Measurements from ENCODE around the gene DDI2.

The DDI2 gene

DNA sequence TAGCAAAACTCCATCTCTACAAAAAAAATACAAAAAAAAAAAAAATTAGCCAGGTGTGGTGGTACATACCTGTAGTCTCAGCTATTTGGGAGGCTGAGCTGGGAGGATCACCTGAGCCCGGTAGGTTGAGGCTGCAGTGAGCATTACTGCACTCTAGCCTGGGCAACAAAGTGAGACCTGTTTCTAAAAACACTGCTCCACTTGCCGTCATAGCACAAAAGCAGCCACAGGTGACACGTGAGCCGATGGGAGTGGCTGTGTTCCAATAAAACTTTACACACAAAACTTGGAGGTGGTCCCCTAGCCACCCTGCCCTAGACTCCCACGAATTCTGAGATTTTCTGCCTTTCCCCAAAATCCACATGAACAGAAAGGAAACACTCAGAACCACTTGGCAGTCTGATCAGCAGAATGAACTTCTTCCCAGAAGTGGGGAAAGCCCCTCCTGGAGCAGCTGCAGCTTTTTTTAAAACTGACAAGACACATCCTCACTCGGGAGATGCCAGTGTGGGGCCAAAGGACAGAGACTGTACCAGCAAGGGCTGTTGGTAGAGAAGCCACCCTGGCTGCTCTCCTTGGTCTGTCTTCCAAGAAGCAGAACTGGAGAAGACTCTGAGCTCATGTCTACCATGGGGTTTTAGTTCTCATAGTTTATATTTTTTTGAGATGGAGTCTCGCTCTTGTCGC, 90.1 kb downstream of the DDI2 start:
- TF ChIP-seq, protein P1, sequence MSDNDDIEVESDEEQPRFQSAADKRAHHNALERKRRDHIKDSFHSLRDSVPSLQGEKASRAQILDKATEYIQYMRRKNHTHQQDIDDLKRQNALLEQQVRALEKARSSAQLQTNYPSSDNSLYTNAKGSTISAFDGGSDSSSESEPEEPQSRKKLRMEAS (IDR thresholded peaks at IDR 0.05; ENCODE audit: low read depth, low read length), result no peak
- TF ChIP-seq MYC (IDR thresholded peaks at IDR 0.05; ENCODE audit: low read depth, low read length) (no peak), POLR2A (IDR thresholded peaks at IDR 0.05; ENCODE audit: extremely low read depth, insufficient read length) (no peak)
- TF ChIP-seq, protein P2, sequence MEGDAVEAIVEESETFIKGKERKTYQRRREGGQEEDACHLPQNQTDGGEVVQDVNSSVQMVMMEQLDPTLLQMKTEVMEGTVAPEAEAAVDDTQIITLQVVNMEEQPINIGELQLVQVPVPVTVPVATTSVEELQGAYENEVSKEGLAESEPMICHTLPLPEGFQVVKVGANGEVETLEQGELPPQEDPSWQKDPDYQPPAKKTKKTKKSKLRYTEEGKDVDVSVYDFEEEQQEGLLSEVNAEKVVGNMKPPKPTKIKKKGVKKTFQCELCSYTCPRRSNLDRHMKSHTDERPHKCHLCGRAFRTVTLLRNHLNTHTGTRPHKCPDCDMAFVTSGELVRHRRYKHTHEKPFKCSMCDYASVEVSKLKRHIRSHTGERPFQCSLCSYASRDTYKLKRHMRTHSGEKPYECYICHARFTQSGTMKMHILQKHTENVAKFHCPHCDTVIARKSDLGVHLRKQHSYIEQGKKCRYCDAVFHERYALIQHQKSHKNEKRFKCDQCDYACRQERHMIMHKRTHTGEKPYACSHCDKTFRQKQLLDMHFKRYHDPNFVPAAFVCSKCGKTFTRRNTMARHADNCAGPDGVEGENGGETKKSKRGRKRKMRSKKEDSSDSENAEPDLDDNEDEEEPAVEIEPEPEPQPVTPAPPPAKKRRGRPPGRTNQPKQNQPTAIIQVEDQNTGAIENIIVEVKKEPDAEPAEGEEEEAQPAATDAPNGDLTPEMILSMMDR (IDR thresholded peaks at IDR 0.05; ENCODE audit: low read depth, low read length), result no peak
- no peak overlapping the region for H3K4me3 ChIP-seq (ENCODE audit: low read depth, low read length)
- DNase-seq (ENCODE audit: low read depth), result no peak

DNA sequence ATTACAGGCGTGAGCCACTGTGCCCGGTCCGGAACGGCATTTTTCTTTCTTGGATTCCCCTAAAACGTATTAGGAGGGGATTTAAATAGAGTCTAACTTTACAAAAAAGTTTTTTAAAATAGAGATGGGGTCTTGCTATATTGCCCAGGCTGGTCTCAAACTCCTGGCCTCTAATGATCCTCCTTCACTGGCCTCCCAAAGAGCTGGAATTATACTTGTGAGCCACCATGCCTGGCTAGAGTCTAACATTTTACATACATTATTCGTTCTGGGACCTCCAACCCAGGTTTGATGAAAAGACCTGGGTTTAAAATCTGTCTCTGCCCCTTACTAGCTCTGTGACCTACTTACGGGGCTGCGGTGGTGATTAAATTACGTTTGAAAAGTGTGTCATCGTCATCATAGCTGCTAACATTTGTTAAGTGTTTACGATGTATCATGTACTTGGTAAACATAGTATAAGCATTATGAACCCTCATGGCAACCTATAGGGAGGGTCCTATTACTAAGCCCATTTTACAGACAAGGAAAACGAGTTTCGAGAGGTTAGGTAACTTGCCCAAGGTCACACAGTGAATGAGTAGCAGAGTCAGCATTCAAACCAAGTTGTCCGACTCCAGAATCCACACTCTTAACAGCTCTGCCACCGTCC, 91.4 kb downstream of the DDI2 start:
- no peak for DNase-seq (ENCODE audit: low read depth)
- H3K4me3 ChIP-seq (ENCODE audit: low read depth, low read length), result no peak overlapping the region
- TF ChIP-seq, protein P2 (IDR thresholded peaks at IDR 0.05; ENCODE audit: low read depth, low read length), result no peak
- TF ChIP-seq POLR2A (IDR thresholded peaks at IDR 0.05; ENCODE audit: extremely low read depth, insufficient read length) (no peak), MYC (IDR thresholded peaks at IDR 0.05; ENCODE audit: low read depth, low read length) (no peak)
- TF ChIP-seq, protein P1 (IDR thresholded peaks at IDR 0.05; ENCODE audit: low read depth, low read length), result no peak

DNA sequence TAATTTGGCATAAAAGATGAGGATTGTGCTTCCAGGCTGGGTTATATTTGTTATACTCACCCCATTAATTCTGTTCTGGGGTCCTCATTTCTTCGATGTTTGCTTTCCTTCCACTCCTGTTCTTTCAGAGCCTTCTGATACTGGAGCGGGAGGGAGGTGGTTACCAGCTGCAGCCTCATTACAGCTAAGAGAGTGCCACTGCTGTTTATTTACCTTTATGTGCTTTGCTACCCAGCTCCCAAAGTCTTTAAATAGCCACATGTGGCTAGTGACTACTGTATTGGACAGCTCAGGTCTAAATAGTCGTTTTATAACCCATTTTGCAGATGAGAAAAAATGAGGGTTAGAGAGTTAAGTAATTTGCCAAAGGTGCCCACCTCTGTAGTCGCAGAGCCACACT, 92.0 kb downstream of the DDI2 start:
- no peak overlapping the region for H3K4me3 ChIP-seq (ENCODE audit: low read depth, low read length)

DNA sequence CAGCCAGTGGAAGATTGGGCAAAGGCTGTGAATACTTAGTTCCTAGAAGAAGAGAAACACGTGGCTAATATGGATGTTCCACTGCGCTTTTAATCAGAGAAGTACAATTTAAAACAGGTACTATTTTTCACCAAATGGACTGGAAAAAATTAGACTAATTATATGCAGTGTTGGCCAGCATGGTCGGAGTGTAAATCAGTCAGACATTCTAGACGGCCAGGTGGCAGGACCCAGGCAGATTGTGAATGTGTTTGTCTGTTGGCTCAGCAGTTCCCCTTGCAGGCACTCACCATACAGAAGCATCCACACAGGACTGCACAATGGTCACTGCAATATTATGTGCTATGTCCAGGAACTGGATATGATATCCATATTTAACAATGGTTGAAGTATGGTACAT, 94.9 kb downstream of the DDI2 start:
- no peak for DNase-seq (ENCODE audit: low read depth)
- no peak overlapping the region for H3K4me3 ChIP-seq (ENCODE audit: low read depth, low read length)
- TF ChIP-seq, protein P1 (IDR thresholded peaks at IDR 0.05; ENCODE audit: low read depth, low read length), result no peak
- TF ChIP-seq POLR2A (IDR thresholded peaks at IDR 0.05; ENCODE audit: extremely low read depth, insufficient read length) (no peak), MYC (IDR thresholded peaks at IDR 0.05; ENCODE audit: low read depth, low read length) (no peak)
- TF ChIP-seq, protein P2 (IDR thresholded peaks at IDR 0.05; ENCODE audit: low read depth, low read length), result no peak

More for the DNA sequence above, 92.0 kb downstream of the DDI2 start:
- TF ChIP-seq, protein P1 (IDR thresholded peaks at IDR 0.05; ENCODE audit: low read depth, low read length), result no peak
- TF ChIP-seq MYC (IDR thresholded peaks at IDR 0.05; ENCODE audit: low read depth, low read length), result no peak
- no peak for DNase-seq (ENCODE audit: low read depth)

DNA sequence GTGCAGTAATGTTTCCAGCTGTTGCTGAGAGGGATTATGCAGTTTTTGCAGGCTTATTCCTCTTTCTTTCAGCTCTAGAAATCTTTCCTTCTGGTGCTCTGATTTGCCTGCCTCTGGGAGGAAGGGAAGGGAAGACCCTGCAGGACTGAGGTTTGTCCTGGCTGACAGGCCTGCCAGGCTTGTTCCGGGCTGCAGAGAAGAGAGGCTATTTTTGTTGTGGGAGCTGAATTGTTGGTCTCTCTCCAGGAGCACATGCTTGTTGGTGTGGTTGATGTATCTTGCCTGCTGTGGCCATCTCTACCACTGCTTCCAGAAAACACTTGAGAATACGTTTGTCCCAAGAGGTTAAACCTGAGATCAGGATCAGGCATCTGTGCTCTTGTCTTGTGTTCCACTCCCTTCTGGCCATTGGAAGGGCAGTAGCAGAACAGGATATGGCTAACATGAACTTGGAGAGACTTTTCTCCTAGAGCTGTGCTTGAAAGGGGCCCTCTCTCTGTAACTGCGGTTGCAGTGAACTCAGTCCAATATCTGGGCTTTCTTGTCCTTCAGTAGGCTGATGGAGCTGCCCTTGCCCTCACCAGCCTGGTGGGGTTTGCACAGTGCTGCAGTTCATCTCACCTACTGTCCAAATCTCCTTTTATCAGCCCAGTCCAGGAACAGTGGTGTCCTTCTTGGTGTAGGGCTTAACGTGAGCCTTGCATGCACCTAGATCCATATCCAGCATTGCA, 97.3 kb downstream of the DDI2 start:
- DNase-seq (ENCODE audit: low read depth), result no peak
- H3K4me3 ChIP-seq (ENCODE audit: low read depth, low read length), result no peak overlapping the region
- TF ChIP-seq POLR2A (IDR thresholded peaks at IDR 0.05; ENCODE audit: extremely low read depth, insufficient read length) (no peak), MYC (IDR thresholded peaks at IDR 0.05; ENCODE audit: low read depth, low read length) (no peak)
- TF ChIP-seq, protein P1 (IDR thresholded peaks at IDR 0.05; ENCODE audit: low read depth, low read length), result no peak
- TF ChIP-seq, protein P2 (IDR thresholded peaks at IDR 0.05; ENCODE audit: low read depth, low read length), result no peak
